GM10266 (cell line): ENCODE data around the gene MLXIP.

Source experiments
- DNase-seq: peaks from one replicate; pipeline ENCODE4 v3.0.0; 2012; ENCODE audit errors: extremely low spot score
- TF ChIP-seq, protein P1 (sequence below): IDR thresholded peaks from 2 replicates; pipeline ENCODE4 v1.5.1; 2012; ENCODE audit warnings: mild to moderate bottlenecking, low read depth; ENCODE audit not compliant: control insufficient read depth, insufficient read depth; ENCODE audit errors: missing control alignments

Gene MLXIP

DNA sequence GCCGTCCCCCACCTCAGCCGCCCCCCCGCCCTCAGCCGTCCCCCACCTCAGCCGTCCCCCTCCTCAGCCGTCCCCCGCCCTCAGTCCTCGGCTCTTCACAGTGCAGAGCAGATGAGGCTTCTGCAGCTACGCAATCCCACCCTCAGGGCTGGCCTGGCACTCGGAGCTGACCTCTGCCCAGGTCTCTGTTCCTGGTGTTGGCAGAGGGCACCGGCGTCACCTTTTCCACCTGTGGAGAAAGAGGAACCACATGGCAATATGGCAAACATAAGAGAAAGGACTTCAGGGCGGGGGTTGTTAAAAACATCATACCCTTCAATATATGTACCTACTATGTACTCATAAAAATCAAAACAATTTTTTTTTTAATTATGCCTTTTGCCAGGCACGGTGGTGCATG, 45.8 kb downstream of the MLXIP start:
- TF ChIP-seq, protein P1, sequence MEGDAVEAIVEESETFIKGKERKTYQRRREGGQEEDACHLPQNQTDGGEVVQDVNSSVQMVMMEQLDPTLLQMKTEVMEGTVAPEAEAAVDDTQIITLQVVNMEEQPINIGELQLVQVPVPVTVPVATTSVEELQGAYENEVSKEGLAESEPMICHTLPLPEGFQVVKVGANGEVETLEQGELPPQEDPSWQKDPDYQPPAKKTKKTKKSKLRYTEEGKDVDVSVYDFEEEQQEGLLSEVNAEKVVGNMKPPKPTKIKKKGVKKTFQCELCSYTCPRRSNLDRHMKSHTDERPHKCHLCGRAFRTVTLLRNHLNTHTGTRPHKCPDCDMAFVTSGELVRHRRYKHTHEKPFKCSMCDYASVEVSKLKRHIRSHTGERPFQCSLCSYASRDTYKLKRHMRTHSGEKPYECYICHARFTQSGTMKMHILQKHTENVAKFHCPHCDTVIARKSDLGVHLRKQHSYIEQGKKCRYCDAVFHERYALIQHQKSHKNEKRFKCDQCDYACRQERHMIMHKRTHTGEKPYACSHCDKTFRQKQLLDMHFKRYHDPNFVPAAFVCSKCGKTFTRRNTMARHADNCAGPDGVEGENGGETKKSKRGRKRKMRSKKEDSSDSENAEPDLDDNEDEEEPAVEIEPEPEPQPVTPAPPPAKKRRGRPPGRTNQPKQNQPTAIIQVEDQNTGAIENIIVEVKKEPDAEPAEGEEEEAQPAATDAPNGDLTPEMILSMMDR: no peak
- DNase-seq: no peak

DNA sequence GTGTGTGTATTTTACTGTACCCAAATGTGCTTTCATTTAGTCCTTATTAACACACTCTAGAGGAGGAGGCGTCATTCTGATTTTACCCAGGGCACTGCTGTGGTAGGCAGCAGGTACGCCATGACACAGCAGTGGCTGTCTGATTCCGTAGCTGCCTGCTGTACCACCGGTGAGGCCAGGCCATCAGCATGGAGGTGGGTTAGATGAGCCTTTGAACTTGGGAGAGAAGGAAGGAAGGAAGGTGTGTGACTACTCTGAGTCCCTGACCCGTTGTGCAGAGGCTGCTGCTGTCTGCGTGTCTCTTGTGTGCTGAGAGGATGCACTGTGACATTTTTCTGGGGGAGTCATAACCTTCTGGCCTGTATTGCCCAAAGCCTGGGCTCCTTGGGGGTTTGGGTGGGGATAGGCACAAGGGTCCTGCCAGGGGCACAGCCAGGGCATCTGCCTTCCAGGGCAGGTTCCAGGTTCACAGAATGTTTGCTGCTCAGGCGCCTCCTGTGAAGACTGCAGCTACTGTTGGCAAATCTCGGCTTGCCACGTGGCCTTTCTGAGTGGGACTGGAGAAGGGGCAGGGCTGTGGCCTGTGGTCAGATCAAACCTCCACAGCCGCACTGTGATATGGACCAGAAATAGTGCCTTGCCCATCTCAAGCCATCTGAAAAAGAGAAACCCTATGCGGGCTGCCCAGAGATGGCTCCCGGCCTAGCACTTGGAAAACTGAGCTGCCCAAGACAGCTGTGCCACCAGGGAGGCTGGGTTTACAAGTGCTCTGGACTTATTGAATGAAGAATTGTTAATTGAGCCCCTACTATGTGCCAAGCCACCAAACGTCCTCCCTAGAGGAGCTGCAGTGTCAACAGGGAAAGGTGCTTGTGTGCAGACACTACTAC, 47.1 kb downstream of the MLXIP start:
- DNase-seq: no peak
- TF ChIP-seq, protein P1: no peak

DNA sequence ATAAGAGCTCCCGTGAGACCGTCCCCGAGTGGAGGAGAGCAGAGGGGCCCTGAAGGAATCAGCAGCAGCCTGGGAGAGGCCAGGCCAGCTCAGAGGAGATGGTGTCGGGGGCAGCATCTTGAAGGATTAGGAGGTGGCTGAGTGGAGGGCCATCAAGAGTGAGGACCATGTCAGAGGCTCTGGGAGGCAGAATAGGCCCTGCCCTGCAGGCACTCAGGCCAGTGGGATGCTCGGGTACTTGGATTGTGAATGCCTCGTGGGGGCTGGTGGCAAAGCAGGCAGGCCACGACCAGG, 47.7 kb downstream of the MLXIP start:
- TF ChIP-seq, protein P1: no peak

DNA sequence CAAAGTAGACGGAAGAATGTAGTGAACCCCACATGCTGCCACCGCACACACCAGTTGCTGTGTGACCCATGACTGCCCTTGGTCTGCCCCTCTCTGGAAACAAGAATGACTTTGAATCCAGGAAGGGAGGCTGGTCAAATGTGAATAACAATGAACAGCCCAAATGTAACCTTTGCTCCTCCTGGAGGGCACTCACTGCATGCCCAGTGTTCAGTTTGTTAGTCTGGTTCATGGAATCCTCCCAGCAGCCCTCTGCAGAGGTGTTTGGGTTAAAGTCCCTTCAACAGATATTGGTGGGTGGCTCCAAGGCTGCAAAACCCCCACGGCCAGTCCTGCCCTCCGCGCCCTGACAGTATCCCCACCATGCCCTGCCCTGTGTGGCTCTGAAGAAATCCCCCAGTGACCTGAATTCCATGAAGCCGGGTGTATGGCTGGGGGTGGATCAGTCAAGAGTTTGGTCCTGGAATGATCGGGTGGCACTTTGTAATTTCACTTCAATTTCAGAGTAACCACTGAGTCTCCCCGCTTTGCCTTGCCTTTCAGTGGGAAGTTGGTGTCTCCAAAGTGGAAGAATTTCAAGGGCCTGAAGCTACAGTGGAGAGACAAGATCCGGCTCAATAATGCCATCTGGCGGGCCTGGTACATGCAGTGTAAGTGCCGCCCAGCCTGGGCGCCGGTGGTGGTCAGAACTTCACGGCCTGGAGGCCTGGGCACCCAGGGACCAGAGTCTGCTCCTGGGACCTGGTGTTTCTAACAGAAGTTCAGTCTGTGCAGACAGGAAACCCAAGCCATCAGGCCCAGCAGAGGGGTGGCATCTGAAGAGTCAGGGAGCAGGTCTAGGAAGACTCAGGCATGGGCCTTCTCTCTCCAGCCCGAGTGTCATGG, 48.4 kb downstream of the MLXIP start:
- TF ChIP-seq, protein P1: no peak
- DNase-seq: no peak

More for the DNA sequence above, 47.7 kb downstream of the MLXIP start:
- DNase-seq: no peak

DNA sequence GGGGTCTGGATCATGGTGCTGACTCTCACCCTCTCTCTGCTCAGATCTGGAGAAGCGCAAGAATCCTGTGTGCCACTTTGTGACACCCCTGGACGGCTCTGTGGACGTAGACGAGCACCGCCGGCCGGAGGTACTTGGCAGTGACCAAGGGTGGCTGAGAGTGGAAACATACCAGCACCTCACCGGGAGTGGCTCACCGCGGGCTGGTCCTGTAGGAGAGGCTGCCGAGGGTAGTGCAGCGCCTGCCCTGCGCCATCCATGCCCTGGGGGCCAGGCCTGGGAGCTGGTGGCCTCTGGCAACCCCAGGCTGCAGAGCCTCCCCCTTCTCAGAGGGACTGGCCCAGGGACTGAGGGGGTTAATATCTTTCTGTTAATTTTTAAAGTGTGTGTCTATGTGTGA, 49.3 kb downstream of the MLXIP start:
- DNase-seq: no peak
- TF ChIP-seq, protein P1: no peak

DNA sequence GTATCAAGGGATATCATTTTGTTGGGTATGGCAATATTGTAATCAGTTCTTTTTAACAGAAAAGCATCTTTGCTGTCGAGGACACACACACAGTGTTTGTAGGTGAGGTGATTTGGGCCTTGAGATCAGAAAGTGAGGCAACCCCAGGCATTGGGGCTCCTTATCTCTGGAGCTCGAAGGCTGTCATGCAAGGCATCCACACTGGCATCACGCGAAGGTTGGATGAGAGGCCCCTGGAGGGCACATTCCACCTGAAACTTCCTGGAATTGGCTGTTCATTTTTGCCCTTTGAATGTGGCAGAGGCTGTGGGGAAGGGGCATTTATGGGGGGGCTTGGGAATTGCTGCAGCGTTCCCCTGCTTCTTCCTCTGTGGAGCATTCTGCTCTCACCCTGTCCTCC, 49.9 kb downstream of the MLXIP start:
- no peak for DNase-seq
- TF ChIP-seq, protein P1: no peak
